Activated naive CD8-positive, alpha-beta T cell treated with anti-CD3 and anti-CD28 coated beads for 36 hours (primary cell): ENCODE results near the gene FZD1. TPM values are rescaled to one million over a fixed set of nuclear protein-coding genes. Genes with fewer than 3 reads are reported as not detected.

Experiments used
- DNase-seq: peaks from one replicate; pipeline ENCODE4 v3.0.0; 2021
- H3K27ac Mint-ChIP-seq: one replicate; pipeline ENCODE4 v1.8.0; 2022; ENCODE audit warnings: mild to moderate bottlenecking, moderate library complexity, mixed read lengths
- H3K27me3 Mint-ChIP-seq: one replicate; pipeline ENCODE4 v1.8.0; 2022; ENCODE audit warnings: mild to moderate bottlenecking, mixed read lengths
- H3K36me3 Mint-ChIP-seq: one replicate; pipeline ENCODE4 v1.8.0; 2021; ENCODE audit warnings: mild to moderate bottlenecking, mixed read lengths
- H3K4me1 Mint-ChIP-seq: one replicate; pipeline ENCODE4 v1.8.0; 2021; ENCODE audit warnings: mixed read lengths
- H3K4me3 Mint-ChIP-seq: one replicate; pipeline ENCODE4 v1.8.0; 2022; ENCODE audit warnings: mild to moderate bottlenecking, moderate library complexity, mixed read lengths
- H3K9me3 Mint-ChIP-seq: one replicate; pipeline ENCODE4 v1.8.0; 2022; ENCODE audit warnings: mixed read lengths
- total RNA-seq, 2 experiments: library from RNA; stranded (reverse); gene quantifications; one replicate each; pipeline ENCODE4 v1.2.3, GENCODE V29; 2021

The FZD1 gene
- total RNA-seq, 2 experiments from 2014 or later, result 0.14 to 0.22 TPM

DNA sequence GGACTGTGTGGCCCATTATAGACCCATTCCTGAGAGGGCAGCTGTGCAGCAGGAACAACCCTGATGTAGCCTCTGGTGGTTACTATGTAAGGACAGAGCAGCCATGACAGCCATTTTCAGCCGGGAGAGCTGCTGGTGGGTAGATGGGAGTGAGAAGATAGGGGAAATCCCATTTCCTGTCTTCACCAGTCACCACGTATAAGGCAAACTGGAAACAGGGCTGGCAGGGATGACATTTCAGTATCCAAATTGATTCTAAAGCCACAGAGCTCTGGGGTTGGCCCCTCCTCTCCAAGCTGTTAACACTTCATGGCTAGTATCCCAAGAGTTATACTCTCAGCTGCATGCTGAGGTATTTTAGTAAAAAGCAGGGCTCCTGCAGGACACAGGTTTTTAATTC, 15.2 kb upstream of the FZD1 start:
- H3K36me3 Mint-ChIP-seq, result no peaks in the 10 kb centered on the region
- no peaks in the 10 kb centered on the region for H3K4me1 Mint-ChIP-seq
- H3K4me3 Mint-ChIP-seq, result no peak overlapping the region
- H3K27me3 Mint-ChIP-seq, result peaks cover 15% of the 10 kb centered on the region
- no peak for DNase-seq
- H3K9me3 Mint-ChIP-seq, result peaks cover 4% of the 10 kb centered on the region
- no peak overlapping the region for H3K27ac Mint-ChIP-seq

DNA sequence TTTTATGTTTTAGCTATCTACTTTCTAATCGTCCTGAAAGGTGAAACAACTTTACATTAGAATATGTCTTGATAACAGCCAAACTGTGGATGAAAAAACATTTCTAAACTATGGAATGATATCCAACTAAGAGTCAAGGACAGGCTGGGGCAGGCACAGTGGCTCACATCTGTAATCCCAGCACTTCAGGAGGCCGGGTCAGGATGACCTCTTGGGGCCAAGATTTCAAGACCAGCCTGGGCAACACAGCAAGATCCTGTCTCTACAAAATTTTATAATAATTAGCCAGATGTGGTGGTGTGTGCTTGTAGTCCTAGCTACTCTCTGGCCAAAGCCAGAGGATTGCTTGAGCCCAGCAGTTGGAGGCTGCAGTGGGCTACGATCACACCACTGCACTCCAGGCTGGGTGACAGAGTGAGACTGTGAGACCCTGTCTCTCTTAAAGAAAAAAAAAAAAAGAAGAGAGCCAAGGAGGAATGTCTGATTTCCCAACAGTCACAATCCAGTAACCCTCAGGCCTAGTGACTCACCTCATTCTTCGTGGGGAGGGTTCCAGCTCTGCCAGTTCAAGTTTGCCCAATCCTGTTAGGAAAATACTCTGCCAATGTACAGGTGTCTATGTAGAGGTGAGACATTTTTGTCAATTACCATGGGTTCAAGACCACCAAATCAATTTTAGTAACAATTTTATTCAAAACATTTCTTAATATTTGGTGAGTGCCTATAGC, 14.6 kb upstream of the FZD1 start:
- no peak overlapping the region for H3K4me3 Mint-ChIP-seq
- H3K36me3 Mint-ChIP-seq, result no peaks in the 10 kb centered on the region
- no peak for DNase-seq
- peaks cover 10% of the 10 kb centered on the region for H3K27me3 Mint-ChIP-seq
- no peak overlapping the region for H3K27ac Mint-ChIP-seq
- no peaks in the 10 kb centered on the region for H3K4me1 Mint-ChIP-seq
- H3K9me3 Mint-ChIP-seq, result peaks cover 4% of the 10 kb centered on the region

DNA sequence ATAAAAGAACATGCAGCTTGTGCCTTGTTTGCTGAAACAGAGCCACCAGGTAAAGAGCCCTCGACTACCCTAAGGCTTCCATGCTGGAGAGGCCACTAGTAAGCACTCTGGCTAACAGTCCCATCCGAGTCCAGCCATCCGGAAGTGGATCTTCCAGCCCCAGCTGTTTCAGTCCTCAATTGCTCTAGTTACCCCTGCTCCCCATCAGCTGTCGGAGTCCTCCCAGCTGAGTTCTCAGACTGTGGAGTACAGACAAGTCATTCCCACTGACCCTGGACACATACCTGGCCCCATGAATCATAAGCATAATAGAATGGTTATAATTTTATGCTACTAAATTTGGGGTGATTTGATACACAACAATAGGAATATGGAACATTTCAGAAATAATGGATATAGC, 13.5 kb upstream of the FZD1 start:
- Mint-ChIP-seq H3K4me1 (no peaks in the 10 kb centered on the region), H3K4me3 (no peak overlapping the region), H3K9me3 (peaks cover 9% of the 10 kb centered on the region), H3K27ac (no peak overlapping the region), H3K27me3 (peaks cover 5% of the 10 kb centered on the region), H3K36me3 (no peaks in the 10 kb centered on the region)
- DNase-seq, result no peak

DNA sequence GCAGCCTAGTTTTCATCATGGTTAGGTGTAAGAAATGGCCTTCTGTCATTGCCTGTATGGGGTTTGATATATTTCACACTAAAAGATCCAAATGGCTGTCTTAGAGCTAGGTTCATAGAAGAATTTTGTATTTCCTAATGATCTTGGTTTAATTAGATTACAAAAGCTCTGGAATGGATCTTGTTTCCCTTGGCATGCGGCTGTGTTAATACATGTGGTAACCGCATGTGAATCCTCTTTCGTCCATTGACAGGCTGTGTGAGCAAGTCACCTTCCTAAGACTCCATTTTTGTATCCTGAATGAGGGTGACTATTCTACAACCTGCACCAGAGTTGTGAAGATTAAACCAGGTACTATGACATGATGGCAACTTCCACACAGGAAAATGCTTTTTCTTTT, 12.4 kb upstream of the FZD1 start:
- no peaks in the 10 kb centered on the region for H3K4me1 Mint-ChIP-seq
- H3K36me3 Mint-ChIP-seq, result no peaks in the 10 kb centered on the region
- H3K27me3 Mint-ChIP-seq, result peaks cover 9% of the 10 kb centered on the region
- H3K27ac Mint-ChIP-seq, result no peak overlapping the region
- H3K9me3 Mint-ChIP-seq, result peaks cover 16% of the 10 kb centered on the region
- H3K4me3 Mint-ChIP-seq, result no peak overlapping the region
- no peak for DNase-seq

DNA sequence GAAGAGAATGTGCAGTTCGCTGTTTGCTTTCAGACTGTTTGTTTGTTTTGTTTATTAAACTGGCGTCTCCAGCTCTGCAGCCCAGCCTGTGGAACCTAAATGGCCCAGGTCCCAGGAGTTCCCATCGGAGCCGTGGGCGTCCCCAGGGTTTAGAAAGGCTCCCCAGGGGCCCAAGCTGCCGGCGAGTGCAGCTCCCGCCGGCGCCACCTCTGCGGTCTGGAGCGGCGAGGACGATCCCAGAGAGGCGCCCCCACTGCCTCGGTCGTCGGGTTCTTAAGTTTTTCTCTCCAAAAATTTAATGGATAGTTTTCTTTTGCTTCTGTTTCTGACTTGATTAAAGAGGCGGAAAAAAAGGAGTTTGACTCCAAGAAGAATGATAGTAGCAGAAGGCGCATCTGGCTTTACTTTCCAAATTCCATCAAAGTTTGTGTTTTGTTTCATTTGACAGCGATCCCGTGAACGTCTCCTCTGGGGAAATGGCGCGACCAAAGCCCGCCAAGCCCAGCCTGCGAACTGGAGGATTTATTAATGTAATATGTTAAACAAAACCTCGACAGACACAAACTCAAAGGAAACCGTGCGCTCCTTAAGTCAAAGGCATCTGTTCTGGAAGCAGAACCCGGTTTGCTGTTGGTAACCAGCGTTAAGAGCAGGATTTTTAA, 718 bp upstream of the FZD1 start:
- H3K27ac Mint-ChIP-seq, result no peak overlapping the region
- DNase-seq, result peak; percentile 2
- peaks cover 10% of the 10 kb centered on the region for H3K4me1 Mint-ChIP-seq
- H3K9me3 Mint-ChIP-seq, result no peaks in the 10 kb centered on the region
- H3K27me3 Mint-ChIP-seq, result peaks cover 64% of the 10 kb centered on the region
- peak overlapping the region; percentile 75 for H3K4me3 Mint-ChIP-seq
- H3K36me3 Mint-ChIP-seq, result no peaks in the 10 kb centered on the region

DNA sequence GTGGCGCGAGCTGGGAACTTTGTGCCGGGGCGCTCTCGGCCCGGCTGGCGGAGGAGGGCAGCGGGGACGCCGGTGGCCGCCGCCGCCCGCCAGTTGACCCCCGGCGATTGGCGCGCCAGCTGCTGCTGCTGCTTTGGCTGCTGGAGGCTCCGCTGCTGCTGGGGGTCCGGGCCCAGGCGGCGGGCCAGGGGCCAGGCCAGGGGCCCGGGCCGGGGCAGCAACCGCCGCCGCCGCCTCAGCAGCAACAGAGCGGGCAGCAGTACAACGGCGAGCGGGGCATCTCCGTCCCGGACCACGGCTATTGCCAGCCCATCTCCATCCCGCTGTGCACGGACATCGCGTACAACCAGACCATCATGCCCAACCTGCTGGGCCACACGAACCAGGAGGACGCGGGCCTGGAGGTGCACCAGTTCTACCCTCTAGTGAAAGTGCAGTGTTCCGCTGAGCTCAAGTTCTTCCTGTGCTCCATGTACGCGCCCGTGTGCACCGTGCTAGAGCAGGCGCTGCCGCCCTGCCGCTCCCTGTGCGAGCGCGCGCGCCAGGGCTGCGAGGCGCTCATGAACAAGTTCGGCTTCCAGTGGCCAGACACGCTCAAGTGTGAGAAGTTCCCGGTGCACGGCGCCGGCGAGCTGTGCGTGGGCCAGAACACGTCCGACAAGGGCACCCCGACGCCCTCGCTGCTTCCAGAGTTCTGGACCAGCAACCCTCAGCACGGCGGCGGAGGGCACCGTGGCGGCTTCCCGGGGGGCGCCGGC, 870 bp downstream of the FZD1 start:
- Mint-ChIP-seq H3K36me3 (no peaks in the 10 kb centered on the region), H3K4me3 (peak overlapping the region; percentile 78), H3K27me3 (peaks cover 64% of the 10 kb centered on the region), H3K4me1 (peaks cover 10% of the 10 kb centered on the region), H3K9me3 (no peaks in the 10 kb centered on the region), H3K27ac (no peak overlapping the region)
- peak; percentile 27 for DNase-seq

DNA sequence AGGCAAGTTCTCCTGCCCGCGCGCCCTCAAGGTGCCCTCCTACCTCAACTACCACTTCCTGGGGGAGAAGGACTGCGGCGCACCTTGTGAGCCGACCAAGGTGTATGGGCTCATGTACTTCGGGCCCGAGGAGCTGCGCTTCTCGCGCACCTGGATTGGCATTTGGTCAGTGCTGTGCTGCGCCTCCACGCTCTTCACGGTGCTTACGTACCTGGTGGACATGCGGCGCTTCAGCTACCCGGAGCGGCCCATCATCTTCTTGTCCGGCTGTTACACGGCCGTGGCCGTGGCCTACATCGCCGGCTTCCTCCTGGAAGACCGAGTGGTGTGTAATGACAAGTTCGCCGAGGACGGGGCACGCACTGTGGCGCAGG, 1.4 kb downstream of the FZD1 start:
- Mint-ChIP-seq H3K4me1 (peaks cover 10% of the 10 kb centered on the region), H3K4me3 (peak overlapping the region; percentile 78), H3K27me3 (peaks cover 58% of the 10 kb centered on the region), H3K27ac (no peak overlapping the region), H3K36me3 (no peaks in the 10 kb centered on the region), H3K9me3 (no peaks in the 10 kb centered on the region)
- no peak for DNase-seq

DNA sequence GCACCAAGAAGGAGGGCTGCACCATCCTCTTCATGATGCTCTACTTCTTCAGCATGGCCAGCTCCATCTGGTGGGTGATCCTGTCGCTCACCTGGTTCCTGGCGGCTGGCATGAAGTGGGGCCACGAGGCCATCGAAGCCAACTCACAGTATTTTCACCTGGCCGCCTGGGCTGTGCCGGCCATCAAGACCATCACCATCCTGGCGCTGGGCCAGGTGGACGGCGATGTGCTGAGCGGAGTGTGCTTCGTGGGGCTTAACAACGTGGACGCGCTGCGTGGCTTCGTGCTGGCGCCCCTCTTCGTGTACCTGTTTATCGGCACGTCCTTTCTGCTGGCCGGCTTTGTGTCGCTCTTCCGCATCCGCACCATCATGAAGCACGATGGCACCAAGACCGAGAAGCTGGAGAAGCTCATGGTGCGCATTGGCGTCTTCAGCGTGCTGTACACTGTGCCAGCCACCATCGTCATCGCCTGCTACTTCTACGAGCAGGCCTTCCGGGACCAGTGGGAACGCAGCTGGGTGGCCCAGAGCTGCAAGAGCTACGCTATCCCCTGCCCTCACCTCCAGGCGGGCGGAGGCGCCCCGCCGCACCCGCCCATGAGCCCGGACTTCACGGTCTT, 1.9 kb downstream of the FZD1 start:
- Mint-ChIP-seq H3K36me3 (no peaks in the 10 kb centered on the region), H3K9me3 (no peaks in the 10 kb centered on the region), H3K4me1 (peaks cover 10% of the 10 kb centered on the region), H3K27me3 (peaks cover 55% of the 10 kb centered on the region), H3K27ac (no peak overlapping the region), H3K4me3 (no peak overlapping the region)
- no peak for DNase-seq

DNA sequence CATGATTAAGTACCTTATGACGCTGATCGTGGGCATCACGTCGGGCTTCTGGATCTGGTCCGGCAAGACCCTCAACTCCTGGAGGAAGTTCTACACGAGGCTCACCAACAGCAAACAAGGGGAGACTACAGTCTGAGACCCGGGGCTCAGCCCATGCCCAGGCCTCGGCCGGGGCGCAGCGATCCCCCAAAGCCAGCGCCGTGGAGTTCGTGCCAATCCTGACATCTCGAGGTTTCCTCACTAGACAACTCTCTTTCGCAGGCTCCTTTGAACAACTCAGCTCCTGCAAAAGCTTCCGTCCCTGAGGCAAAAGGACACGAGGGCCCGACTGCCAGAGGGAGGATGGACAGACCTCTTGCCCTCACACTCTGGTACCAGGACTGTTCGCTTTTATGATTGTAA, 2.5 kb downstream of the FZD1 start:
- Mint-ChIP-seq H3K4me1 (peaks cover 10% of the 10 kb centered on the region), H3K4me3 (no peak overlapping the region), H3K27ac (no peak overlapping the region), H3K36me3 (no peaks in the 10 kb centered on the region), H3K27me3 (peaks cover 55% of the 10 kb centered on the region), H3K9me3 (no peaks in the 10 kb centered on the region)
- DNase-seq, result no peak

DNA sequence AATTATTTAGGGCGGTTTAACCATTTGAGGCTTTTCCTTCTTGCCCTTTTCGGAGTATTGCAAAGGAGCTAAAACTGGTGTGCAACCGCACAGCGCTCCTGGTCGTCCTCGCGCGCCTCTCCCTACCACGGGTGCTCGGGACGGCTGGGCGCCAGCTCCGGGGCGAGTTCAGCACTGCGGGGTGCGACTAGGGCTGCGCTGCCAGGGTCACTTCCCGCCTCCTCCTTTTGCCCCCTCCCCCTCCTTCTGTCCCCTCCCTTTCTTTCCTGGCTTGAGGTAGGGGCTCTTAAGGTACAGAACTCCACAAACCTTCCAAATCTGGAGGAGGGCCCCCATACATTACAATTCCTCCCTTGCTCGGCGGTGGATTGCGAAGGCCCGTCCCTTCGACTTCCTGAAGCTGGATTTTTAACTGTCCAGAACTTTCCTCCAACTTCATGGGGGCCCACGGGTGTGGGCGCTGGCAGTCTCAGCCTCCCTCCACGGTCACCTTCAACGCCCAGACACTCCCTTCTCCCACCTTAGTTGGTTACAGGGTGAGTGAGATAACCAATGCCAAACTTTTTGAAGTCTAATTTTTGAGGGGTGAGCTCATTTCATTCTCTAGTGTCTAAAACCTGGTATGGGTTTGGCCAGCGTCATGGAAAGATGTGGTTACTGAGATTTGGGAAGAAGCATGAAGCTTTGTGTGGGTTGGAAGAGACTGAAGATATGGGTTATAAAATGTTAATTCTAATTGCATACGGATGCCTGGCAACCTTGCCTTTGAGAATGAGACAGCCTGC, 3.1 kb downstream of the FZD1 start:
- DNase-seq, result no peak
- Mint-ChIP-seq H3K27ac (no peak overlapping the region), H3K36me3 (no peaks in the 10 kb centered on the region), H3K4me1 (peaks cover 10% of the 10 kb centered on the region), H3K4me3 (no peak overlapping the region), H3K9me3 (no peaks in the 10 kb centered on the region), H3K27me3 (peaks cover 54% of the 10 kb centered on the region)

DNA sequence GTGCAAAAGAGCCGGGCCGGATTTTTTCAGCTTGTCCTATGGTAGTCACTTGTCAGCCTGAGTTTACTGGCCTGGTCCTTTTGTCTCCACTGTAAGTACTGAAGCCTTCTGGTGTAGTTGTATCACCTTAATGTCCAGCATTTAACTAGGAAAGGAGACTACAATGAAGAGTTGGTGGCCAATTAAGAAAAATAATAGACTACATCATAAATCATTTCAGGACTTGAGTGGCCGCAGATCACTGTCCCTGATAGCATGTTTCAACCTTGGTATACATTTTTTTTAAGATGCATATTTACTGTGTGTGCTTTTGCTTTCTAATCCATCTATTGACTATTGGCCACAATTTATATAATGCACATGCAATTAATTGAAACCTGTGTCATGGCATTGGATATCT, 6.1 kb downstream of the FZD1 start:
- H3K36me3 Mint-ChIP-seq, result no peaks in the 10 kb centered on the region
- peaks cover 30% of the 10 kb centered on the region for H3K27me3 Mint-ChIP-seq
- no peak for DNase-seq
- H3K4me1 Mint-ChIP-seq, result no peaks in the 10 kb centered on the region
- H3K27ac Mint-ChIP-seq, result no peak overlapping the region
- H3K4me3 Mint-ChIP-seq, result no peak overlapping the region
- no peaks in the 10 kb centered on the region for H3K9me3 Mint-ChIP-seq

DNA sequence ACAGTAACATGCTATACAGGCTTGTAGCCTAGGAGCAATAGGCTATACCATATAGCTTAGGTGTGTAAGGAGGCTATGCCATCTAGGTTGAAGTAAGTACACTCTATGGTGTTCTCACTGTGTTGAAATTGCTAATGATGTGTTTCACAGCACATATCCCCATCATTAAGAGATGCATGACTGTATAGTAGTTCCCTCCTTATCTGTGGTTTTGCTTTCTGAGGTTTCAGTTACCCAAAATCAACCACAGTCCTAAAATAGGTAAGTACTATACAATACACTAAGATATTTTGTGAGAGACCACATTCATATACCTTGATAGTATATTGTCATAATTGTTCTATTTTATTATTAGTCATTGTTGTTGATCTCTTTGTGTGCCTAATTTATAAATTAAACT, 12.7 kb downstream of the FZD1 start:
- Mint-ChIP-seq H3K4me1 (no peaks in the 10 kb centered on the region), H3K27me3 (peaks cover 15% of the 10 kb centered on the region), H3K27ac (no peak overlapping the region), H3K36me3 (no peaks in the 10 kb centered on the region), H3K9me3 (no peaks in the 10 kb centered on the region), H3K4me3 (no peak overlapping the region)
- no peak for DNase-seq

DNA sequence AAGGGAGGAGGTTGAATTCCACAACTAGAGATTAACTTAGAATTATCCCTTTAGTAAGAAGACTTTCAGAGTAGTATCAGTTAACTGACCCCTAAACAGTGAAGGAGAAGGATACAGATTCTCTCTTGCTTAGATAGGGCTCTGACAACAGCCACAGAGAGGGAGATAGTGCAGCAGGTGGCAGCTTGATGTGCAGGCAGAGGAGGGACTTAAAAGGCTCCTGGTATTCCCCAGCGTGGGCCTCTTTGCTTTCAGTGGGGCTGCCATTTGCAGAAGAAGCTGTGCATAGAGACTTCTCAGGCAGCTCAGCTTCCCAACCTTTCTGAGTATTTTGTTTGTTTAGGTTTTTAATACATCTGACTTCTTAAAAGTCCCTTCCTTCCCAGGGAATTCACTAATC, 16.0 kb downstream of the FZD1 start:
- Mint-ChIP-seq H3K27ac (no peak overlapping the region), H3K9me3 (no peaks in the 10 kb centered on the region), H3K4me1 (no peaks in the 10 kb centered on the region), H3K36me3 (no peaks in the 10 kb centered on the region), H3K4me3 (no peak overlapping the region), H3K27me3 (peaks cover 23% of the 10 kb centered on the region)
- DNase-seq, result no peak

DNA sequence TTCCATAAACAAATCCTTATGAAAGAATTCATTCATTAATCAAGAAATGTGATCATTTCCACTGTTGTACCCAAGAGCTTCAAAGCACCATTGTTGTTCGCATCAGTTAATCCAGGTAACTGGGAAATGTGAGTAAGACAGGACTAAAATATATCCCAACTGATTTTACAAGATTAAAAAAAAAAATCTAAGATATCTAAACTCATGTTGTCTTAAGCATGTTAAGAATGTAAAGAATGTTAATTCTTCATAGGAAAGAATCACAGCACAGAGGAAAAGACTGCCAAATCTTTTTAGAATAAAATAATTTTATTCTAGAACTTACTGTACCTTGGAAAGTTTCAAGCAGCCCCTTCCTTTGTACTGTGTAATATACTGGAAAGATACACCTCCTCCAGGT, 16.4 kb downstream of the FZD1 start:
- H3K4me1 Mint-ChIP-seq, result no peaks in the 10 kb centered on the region
- no peak overlapping the region for H3K4me3 Mint-ChIP-seq
- no peaks in the 10 kb centered on the region for H3K9me3 Mint-ChIP-seq
- peaks cover 24% of the 10 kb centered on the region for H3K27me3 Mint-ChIP-seq
- no peak for DNase-seq
- no peaks in the 10 kb centered on the region for H3K36me3 Mint-ChIP-seq
- H3K27ac Mint-ChIP-seq, result no peak overlapping the region
